Stimulated activated CD4-positive, alpha-beta T cell treated with anti-CD3 and anti-CD28 coated beads, Interleukin-4, amount 100 ng/mL, for 1 hour (primary cell): ENCODE measurements around the gene IL31RA.
"Not testable (repeated sequence)": the region's sequence is repeated elsewhere in the genome, so short reads cannot be mapped to it uniquely, and the experiment has no call there.

Experiments
- DNase-seq: peaks from one replicate; pipeline ENCODE4 v3.0.0-alpha.2; 2020

IL31RA gene

GRCh38 chr5:55927861-55928655 lies 76.9 kb downstream of the IL31RA start:
- no peak for DNase-seq

- DNase-seq = no peak
Observed at GRCh38 chr5:55929020-55929799, 78.1 kb downstream of the IL31RA start.

GRCh38 chr5:55932700-55933099 lies 81.5 kb downstream of the IL31RA start:
- DNase-seq = no peak

GRCh38 chr5:55933377-55934114 lies 82.4 kb downstream of the IL31RA start:
- no peak for DNase-seq

- no peak for DNase-seq
Observed at GRCh38 chr5:55934115-55934613, 83.0 kb downstream of the IL31RA start.

- no peak for DNase-seq
Observed at GRCh38 chr5:55934720-55935119, 83.6 kb downstream of the IL31RA start.

- no peak for DNase-seq
Observed at GRCh38 chr5:55935371-55935770, 84.2 kb downstream of the IL31RA start.

GRCh38 chr5:55936100-55936693 lies 85.0 kb downstream of the IL31RA start:
- DNase-seq = peak; percentile 80

GRCh38 chr5:55937598-55937997 lies 86.4 kb downstream of the IL31RA start:
- not testable (repeated sequence) for DNase-seq

GRCh38 chr5:55941154-55941553 lies 90.0 kb downstream of the IL31RA start:
- DNase-seq = not testable (repeated sequence)

GRCh38 chr5:55959208-55959607 lies 108.1 kb downstream of the IL31RA start:
- no peak for DNase-seq

GRCh38 chr5:55960779-55961178 lies 109.6 kb downstream of the IL31RA start:
- DNase-seq = no peak

- DNase-seq = no peak
Observed at GRCh38 chr5:55965525-55965924, 114.4 kb downstream of the IL31RA start.

- no peak for DNase-seq
Observed at GRCh38 chr5:55966284-55966683, 115.1 kb downstream of the IL31RA start.

- no peak for DNase-seq
Observed at GRCh38 chr5:55969956-55970355, 118.8 kb downstream of the IL31RA start.
